Calu3 (cell line): ENCODE data around the gene OPHN1. TPM values are rescaled to one million over a fixed set of nuclear protein-coding genes. Genes with fewer than 3 reads are reported as not detected.

Experiments used
- BruUV-seq: library from RNA; stranded (reverse); fragments of 400-500 nt; replicated peaks from 2 replicates; lab custom pipeline; 2021; lab: Mats Ljungman, UMichigan
- CTCF ChIA-PET: fragments of 300-600 bp; sonication (Branson Sonifier 250); formaldehyde crosslinking; loops from one replicate; lab custom pipeline; 2022; ENCODE audit warnings: antibody characterized with exemption; lab: Charles Lee
- DNase-seq: peaks from one replicate; pipeline ENCODE4 v3.0.0; 2022
- H3K27ac Mint-ChIP-seq: one replicate; pipeline ENCODE4 v1.8.0; 2022; ENCODE audit warnings: mixed read lengths; ENCODE audit not compliant: unreplicated experiment
- H3K27me3 Mint-ChIP-seq: one replicate; pipeline ENCODE4 v1.8.0; 2022; ENCODE audit warnings: mixed read lengths; ENCODE audit not compliant: unreplicated experiment
- H3K36me3 Mint-ChIP-seq: one replicate; pipeline ENCODE4 v1.8.0; 2022; ENCODE audit warnings: mild to moderate bottlenecking, moderate library complexity, mixed read lengths; ENCODE audit not compliant: insufficient read depth, unreplicated experiment
- H3K4me1 Mint-ChIP-seq: one replicate; pipeline ENCODE4 v1.8.0; 2022; ENCODE audit warnings: mild to moderate bottlenecking, low read depth, mixed read lengths; ENCODE audit not compliant: unreplicated experiment
- H3K4me3 Mint-ChIP-seq: one replicate; pipeline ENCODE4 v1.8.0; 2022; ENCODE audit warnings: mild to moderate bottlenecking, low read depth, moderate library complexity, mixed read lengths; ENCODE audit not compliant: unreplicated experiment
- H3K9me3 Mint-ChIP-seq: one replicate; pipeline ENCODE4 v1.8.0; 2022; ENCODE audit warnings: low read depth, mixed read lengths; ENCODE audit not compliant: unreplicated experiment
- CTCF ChIP-seq: fragments of 200-600 bp; IDR thresholded peaks from one replicate; pipeline ENCODE4 v1.8.0; 2022; ENCODE audit warnings: antibody characterized with exemption; ENCODE audit not compliant: unreplicated experiment
- intact Hi-C: fragments of 100-400 bp; cut with micrococcal nuclease; formaldehyde crosslinking; loops from one replicate; pipeline ENCODE4 v1.10.0; 2022; ENCODE audit not compliant: unreplicated experiment
- total RNA-seq: library from RNA; stranded (reverse); gene quantifications from 2 replicates; pipeline ENCODE4 v1.2.3, GENCODE V29; 2022

Gene OPHN1
- total RNA-seq, 1 experiment from 2014 or later = 13.1 TPM

- no peaks in the 10 kb centered on the region for H3K4me1 Mint-ChIP-seq
- H3K27me3 Mint-ChIP-seq = no peaks in the 10 kb centered on the region
- TF ChIP-seq CTCF = no peak
- no peaks in the 10 kb centered on the region for H3K36me3 Mint-ChIP-seq
- no TSS peak for BruUV-seq
- H3K27ac Mint-ChIP-seq = no peak overlapping the region
- CTCF ChIA-PET = no interaction called here
- no peak overlapping the region for H3K4me3 Mint-ChIP-seq
- intact Hi-C loops = no loop called here
- no peak for DNase-seq
- no peaks in the 10 kb centered on the region for H3K9me3 Mint-ChIP-seq
These were observed 21.8 kb upstream of the OPHN1 start for GRCh38 chrX:68455151-68455510.

GRCh38 chrX:68454476-68455150, 21.3 kb upstream of the OPHN1 start:
- no peak for DNase-seq
- CTCF ChIA-PET = no interaction called here
- H3K9me3 Mint-ChIP-seq = no peaks in the 10 kb centered on the region
- intact Hi-C loops = no loop called here
- H3K4me3 Mint-ChIP-seq = no peak overlapping the region
- BruUV-seq = no TSS peak
- no peaks in the 10 kb centered on the region for H3K27me3 Mint-ChIP-seq
- no peaks in the 10 kb centered on the region for H3K4me1 Mint-ChIP-seq
- no peak for TF ChIP-seq CTCF
- H3K27ac Mint-ChIP-seq = no peak overlapping the region
- H3K36me3 Mint-ChIP-seq = no peaks in the 10 kb centered on the region

GRCh38 chrX:68451720-68452119, 18.4 kb upstream of the OPHN1 start:
- Mint-ChIP-seq H3K27ac (no peak overlapping the region), H3K4me1 (no peaks in the 10 kb centered on the region), H3K36me3 (no peaks in the 10 kb centered on the region), H3K27me3 (no peaks in the 10 kb centered on the region), H3K9me3 (no peaks in the 10 kb centered on the region), H3K4me3 (no peak overlapping the region)
- intact Hi-C loops = no loop called here
- no TSS peak for BruUV-seq
- no peak for DNase-seq
- CTCF ChIA-PET = interaction anchor here (0.6 to 0.7 kb wide), 2 partner anchors 228 to 405 kb away, joined by 3 to 4 read pairs; no protein-coding TSS in a partner anchor
- no peak for TF ChIP-seq CTCF

GRCh38 chrX:68443155-68443868, 10.0 kb upstream of the OPHN1 start:
- H3K36me3 Mint-ChIP-seq = no peaks in the 10 kb centered on the region
- no peaks in the 10 kb centered on the region for H3K9me3 Mint-ChIP-seq
- no peak overlapping the region for H3K4me3 Mint-ChIP-seq
- no peak overlapping the region for H3K27ac Mint-ChIP-seq
- CTCF ChIA-PET = interaction anchor here (0.6 to 1.2 kb wide), 2 partner anchors 23 to 246 kb away, joined by 3 to 4 read pairs; no protein-coding TSS in a partner anchor
- no TSS peak for BruUV-seq
- peak; percentile 40 for DNase-seq
- H3K27me3 Mint-ChIP-seq = no peaks in the 10 kb centered on the region
- intact Hi-C loops = no loop called here
- no peak for TF ChIP-seq CTCF
- peaks cover 7% of the 10 kb centered on the region for H3K4me1 Mint-ChIP-seq
